ENCODE measurements around the gene S100A10.

S100A10 gene

DNA sequence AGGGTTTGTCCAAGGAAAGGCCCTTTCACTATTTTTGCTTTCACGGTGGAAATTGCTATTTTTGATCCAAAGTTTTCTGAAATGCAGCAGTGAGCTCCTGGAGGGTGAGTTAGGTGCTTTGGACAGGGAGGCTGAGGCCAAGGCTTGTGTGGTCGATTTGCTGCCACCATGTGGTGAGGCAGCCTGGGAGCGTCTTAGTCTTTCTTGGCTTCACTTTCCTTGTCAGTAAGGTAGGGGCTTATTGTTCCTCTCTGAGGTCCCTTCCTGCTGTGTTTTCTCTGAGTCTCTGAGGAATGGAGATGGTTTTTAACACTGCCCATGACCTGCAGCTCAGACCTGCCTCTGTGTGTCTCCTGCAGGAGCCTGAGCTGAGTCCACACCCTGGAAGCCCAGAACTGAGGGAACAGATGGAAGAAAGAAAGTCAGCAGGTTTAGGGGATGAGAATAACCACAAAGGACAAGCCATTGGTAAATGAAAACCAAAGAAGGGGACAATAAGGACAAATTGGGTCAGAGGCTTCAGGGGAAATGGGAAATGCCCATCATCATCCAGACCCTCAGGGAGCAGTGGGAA is 20.1 kb upstream of the S100A10 start:
- DNase-seq (ENCODE audit: low spot score), result peak; percentile 39

DNA sequence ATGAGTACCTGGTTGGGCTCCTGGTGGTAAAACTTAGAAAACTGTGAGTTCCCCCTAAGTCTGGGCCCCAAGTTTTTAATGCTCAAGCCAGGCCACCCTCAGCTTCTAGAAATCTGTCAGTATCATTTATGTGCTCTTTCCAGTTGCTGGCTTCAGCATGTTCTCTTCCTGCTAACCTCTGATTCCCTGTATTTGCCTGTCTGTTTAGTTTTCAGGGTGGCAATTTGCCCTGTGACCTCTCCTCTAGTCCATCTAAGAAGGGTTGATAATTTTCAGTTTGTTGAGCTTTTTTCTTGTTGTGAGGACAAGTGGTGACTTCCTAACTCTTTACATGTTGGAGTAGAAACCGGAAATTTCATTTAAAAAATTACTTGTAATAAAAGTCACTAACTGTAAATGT is 16.0 kb upstream of the S100A10 start:
- no peak for DNase-seq (ENCODE audit: low spot score)

GRCh38 chr1:152007047-152007446 is 13.4 kb upstream of the S100A10 start:
- DNase-seq (ENCODE audit: low spot score), result no peak

- DNase-seq (ENCODE audit: low spot score), result no peak
Measured at GRCh38 chr1:152005360-152005912, 11.8 kb upstream of the S100A10 start.

DNA sequence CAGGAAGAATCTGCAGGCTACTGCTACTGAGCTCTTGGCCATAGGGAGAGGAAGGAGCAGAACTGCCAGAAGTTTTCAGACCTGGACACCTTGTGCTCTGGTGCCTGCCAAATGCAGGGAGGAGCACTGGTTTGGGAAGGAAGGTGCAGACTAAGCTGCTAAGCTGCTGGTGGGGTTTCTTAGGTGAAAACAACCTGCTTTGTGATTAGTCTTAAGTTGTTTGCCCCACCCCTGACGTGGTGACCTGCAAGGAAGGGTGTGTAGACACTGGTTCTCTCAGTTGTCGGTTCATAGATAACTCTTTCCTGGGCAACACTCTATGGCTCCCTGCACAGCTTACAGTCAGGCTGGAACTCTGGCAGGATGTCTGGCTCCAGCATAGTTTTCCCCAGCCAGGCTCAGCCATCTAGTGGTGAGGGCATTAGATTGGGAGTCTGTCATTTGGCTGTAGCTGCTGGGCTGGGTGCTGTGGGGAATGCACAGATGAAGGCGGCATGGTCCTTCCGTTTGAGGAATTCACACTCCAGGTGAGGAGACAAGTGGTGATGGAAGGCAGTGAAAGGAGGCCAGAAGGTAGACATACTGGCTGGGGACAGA is 10.3 kb upstream of the S100A10 start:
- DNase-seq (ENCODE audit: low spot score), result no peak

GRCh38 chr1:152002960-152003359 is 9.3 kb upstream of the S100A10 start:
- DNase-seq (ENCODE audit: low spot score), result no peak

GRCh38 chr1:152001631-152002584 is 8.2 kb upstream of the S100A10 start:
- DNase-seq (ENCODE audit: low spot score), result peak; percentile 79

GRCh38 chr1:152000964-152001630 is 7.4 kb upstream of the S100A10 start:
- no peak for DNase-seq (ENCODE audit: low spot score)

- no peak for DNase-seq (ENCODE audit: low spot score)
Measured at GRCh38 chr1:151998611-151999362, 5.1 kb upstream of the S100A10 start.

GRCh38 chr1:151997284-151997570 is 3.6 kb upstream of the S100A10 start:
- DNase-seq (ENCODE audit: low spot score), result no peak

DNA sequence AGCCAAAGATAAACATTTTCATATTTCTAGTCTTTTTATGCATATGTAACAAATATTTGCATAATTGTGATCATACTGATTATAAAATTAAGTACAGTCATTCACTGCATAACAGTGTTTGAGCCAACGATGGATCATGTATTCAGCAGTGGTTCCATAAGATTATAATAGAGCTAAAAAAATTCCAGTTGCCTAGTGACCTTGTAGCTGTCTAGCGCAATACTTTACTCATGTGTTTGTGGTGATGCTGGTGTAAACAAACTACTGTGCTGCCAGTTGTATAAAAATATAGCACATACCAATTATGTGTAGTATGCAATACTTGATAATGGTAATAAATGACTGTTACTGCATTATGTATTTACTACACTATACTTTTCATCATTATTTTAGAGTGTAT is 2.1 kb upstream of the S100A10 start:
- no peak for DNase-seq (ENCODE audit: low spot score)

DNA sequence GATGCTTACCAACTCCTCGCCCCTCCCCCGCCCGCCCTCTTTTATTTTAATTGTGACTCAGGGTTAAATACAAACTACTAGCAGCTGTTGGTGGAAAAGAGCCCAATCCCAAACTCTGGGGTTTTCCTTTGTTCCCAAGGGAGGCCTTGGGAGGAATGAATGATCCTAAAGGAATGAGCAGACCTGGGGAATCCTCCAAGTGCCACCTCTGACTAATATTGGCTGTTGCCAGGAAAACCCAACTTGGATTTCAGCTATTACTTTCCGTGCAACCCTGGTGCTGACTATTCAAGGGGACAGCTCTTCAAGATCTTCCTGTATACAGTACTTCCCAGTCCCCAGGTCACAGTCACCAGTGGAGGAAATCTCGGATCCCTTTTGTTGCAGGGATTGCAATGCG is 1.3 kb upstream of the S100A10 start:
- DNase-seq (ENCODE audit: low spot score), result no peak

GRCh38 chr1:151993084-151993733 is 450 bp downstream of the S100A10 start:
- peak; percentile 47 for DNase-seq (ENCODE audit: low spot score)

GRCh38 chr1:151992303-151993083 is 1.2 kb downstream of the S100A10 start:
- DNase-seq (ENCODE audit: low spot score), result peak; percentile 61

- no peak for DNase-seq (ENCODE audit: low spot score)
Measured at GRCh38 chr1:151991663-151992302, 1.9 kb downstream of the S100A10 start.

DNA sequence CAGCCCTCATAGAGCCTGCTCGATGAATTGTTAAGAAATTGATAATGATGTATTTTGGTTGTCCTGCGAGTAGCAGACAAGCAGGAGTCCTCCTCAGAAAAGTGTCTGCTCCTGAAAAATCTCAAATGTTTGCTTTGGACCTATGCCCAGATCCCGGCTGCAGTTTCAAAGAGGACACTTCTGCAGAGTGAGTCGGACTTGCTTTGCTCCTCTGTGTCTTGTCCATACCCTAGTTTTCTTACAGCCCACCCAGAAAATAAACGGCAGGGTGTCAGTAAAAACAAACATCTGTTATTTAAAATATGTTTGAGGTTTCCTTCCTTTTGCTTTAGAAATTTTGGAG is 2.8 kb downstream of the S100A10 start:
- DNase-seq (ENCODE audit: low spot score), result no peak

DNA sequence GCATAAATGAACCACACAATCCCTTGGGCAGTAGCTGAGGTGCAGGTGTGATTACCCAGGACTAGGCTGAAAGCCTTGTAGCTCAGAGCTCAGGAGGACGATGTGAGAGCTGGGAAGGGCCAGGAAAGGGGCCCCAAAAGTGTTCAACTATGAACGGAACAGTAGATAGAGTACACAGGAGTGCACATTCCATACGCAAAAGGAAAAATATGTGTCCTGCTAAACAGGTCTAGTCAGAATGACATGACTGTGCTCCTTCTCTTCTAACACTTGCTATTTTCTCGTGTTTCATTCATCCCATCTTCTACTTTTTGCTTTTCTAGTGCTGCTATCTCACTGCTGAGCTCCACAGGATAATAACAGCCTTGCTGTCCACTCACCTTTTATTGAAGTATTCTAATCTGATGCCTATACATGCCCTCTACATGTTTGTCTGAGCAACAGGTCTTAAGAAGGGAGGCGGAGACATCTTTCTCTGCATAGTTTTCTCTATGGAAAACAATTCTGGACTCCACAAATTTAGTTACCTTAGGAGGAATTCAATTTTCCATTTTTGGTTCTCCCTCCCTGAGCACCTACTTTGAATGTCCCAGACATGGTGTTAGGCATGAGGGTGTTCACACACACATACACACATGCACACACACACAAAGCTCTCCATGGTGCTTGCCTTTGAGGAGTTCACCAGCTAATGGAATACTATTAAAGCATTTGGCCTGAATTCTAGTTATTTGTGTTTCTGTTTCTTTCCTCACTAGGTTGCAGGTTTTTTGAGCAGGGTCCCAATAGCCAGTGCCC is 3.4 kb downstream of the S100A10 start:
- DNase-seq (ENCODE audit: low spot score), result no peak

GRCh38 chr1:151989211-151989862 is 4.3 kb downstream of the S100A10 start:
- peak; percentile 75 for DNase-seq (ENCODE audit: low spot score)

Data from CD4-positive, alpha-beta T cell treated with Interleukin-2 at 100 ng/mL for 4 hours (primary cell).